Natural killer cell treated with Interleukin-12 subunit alpha and Interleukin-12 subunit beta and Interleukin-15 and Interleukin-18, amount 100 ng/mL, for 72 hours (primary cell): Measurements from ENCODE around the gene DNAI2. TPM values are rescaled to one million over a fixed set of nuclear protein-coding genes. Genes with fewer than 3 reads are reported as not detected.

Experiments used
- ATAC-seq, 2 donors: fragments of 150-1000 bp; cut with Tn5 transposase in 1 of 2; sonication (Bioruptor Pico), chemical (Tn5 transposase) in 1 of 2; 2 replicates each; pipeline ENCODE4 v1.10.0; 2021
- DNase-seq: peaks from one replicate; pipeline ENCODE4 v3.0.0; 2022; ENCODE audit warnings: low spot score
- H3K27ac Mint-ChIP-seq, 2 donors: 1 replicate in 1 of 2; 2 replicates in 1 of 2; pipeline ENCODE4 v1.8.0; 2022; ENCODE audit warnings: mixed read lengths in 2 of 2, mild to moderate bottlenecking in 1 of 2, moderate library complexity in 1 of 2
- H3K27me3 Mint-ChIP-seq, 2 donors: 1 replicate in 1 of 2; 2 replicates in 1 of 2; pipeline ENCODE4 v1.8.0; 2022; ENCODE audit warnings: mixed read lengths in 2 of 2
- H3K36me3 Mint-ChIP-seq: one replicate; pipeline ENCODE4 v1.8.0; 2022; ENCODE audit warnings: mixed read lengths
- H3K4me1 Mint-ChIP-seq, 2 donors: 1 replicate in 1 of 2; 2 replicates in 1 of 2; pipeline ENCODE4 v1.8.0; 2022; ENCODE audit warnings: low read depth in 2 of 2, mixed read lengths in 2 of 2, mild to moderate bottlenecking in 1 of 2
- H3K4me3 Mint-ChIP-seq: one replicate; pipeline ENCODE4 v1.8.0; 2022; ENCODE audit warnings: mixed read lengths
- H3K9me3 Mint-ChIP-seq: 2 replicates; pipeline ENCODE4 v1.8.0; 2022; ENCODE audit warnings: mixed read lengths
- total RNA-seq, 2 donors: library from RNA; stranded (reverse); gene quantifications; one replicate each; pipeline ENCODE4 v1.2.3, GENCODE V29; 2022

DNAI2 gene
- total RNA-seq, 2 donors from 2014 or later: not detected

DNA sequence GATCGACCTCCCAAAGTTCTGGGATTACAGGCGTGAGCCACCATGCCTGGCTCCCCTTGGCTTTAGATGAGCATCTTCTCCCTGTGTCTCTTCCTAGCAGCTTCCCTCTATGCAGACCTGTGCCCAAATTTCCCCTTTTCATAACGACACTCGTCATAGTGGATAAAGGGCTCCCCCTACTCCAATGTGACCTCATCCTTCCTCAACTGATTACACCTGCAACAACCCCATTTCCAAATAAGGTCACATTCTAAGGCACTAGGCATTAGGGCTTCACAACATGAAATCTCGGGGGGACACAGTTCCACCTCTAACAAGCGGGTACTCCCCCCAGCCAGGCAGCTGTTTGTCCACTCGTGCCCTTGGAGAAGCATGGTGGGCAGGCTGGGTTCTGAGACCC lies 62.3 kb downstream of the DNAI2 start:
- Mint-ChIP-seq H3K4me3 (no peak overlapping the region), H3K9me3 (no peaks in the 10 kb centered on the region), H3K36me3 (no peaks in the 10 kb centered on the region), H3K4me1 (no peaks in the 10 kb centered on the region), H3K27ac (no peak overlapping the region), H3K27me3 (no peaks in the 10 kb centered on the region)
- DNase-seq (no peak), ATAC-seq (no peak)

DNA sequence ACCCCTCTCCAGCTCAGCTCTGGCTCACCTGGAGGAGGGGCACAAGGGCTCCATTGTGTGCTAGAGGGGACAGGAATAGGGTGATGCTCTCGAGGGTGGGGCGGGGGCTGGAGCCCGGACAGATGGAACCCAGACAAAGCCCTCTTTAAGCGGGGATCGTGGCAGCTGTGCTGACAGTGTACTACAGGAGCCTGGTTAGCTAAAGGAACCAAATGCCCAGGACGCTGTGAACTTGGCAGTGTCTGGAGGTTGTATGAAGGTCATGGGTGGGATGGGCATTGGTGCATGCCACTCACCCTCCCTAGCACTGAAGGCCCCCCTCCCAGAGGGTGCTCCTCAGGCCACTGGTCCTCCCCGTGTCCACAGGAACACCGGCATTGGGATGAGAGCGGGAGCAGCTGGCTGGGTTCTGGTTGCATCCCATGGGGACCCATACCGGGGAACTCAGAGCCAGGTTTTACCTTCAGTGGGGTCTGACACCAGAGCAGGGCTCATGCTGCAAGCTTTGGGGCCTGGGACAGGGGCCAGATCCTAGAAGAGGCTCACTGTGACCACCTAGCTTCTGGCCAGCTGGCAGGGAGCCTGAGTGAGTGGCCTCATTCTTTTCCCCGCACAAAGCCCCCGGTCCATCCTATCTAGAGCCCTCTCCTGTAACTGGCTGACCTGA lies 63.9 kb downstream of the DNAI2 start:
- no peaks in the 10 kb centered on the region for H3K36me3 Mint-ChIP-seq
- no peak overlapping the region for H3K4me3 Mint-ChIP-seq
- no peak overlapping the region for H3K27ac Mint-ChIP-seq
- ATAC-seq: no peak
- H3K27me3 Mint-ChIP-seq: no peaks in the 10 kb centered on the region
- no peaks in the 10 kb centered on the region for H3K9me3 Mint-ChIP-seq
- DNase-seq: no peak
- no peaks in the 10 kb centered on the region for H3K4me1 Mint-ChIP-seq

DNA sequence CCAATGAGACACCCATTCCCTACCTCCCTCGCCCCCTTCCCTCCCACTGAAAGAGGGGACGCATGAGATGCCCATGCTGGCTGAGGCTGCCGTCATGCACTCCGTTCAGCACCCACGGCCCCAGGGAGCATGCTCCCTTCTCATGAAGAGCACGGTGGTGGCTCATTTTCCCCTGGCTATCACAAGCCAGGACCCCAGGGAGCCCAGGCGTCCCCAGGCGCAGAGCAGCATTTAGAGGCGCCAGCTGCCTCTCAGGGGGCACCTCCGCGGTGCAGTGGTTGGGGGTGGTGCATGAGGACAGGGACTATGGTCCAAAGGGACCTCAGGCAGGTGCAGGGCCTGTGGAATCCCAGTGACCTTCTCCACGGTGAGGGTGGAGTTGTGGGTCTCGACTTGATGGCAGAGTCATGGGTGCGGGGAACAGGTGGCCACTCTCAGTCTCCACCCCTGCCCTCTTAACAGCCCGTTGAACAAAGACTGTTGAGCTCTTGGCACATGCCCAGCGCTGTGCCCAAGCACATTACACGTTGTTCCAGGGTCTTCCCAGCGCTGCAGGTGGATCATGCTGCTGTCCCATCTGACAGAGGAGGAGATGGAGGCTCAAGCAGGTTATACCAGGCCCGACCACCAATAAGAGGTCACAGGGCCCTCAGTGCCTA lies 65.6 kb downstream of the DNAI2 start:
- H3K36me3 Mint-ChIP-seq: no peaks in the 10 kb centered on the region
- ATAC-seq (no peak), DNase-seq (no peak)
- no peak overlapping the region for H3K27ac Mint-ChIP-seq
- no peaks in the 10 kb centered on the region for H3K27me3 Mint-ChIP-seq
- H3K4me3 Mint-ChIP-seq: no peak overlapping the region
- H3K9me3 Mint-ChIP-seq: no peaks in the 10 kb centered on the region
- H3K4me1 Mint-ChIP-seq: no peaks in the 10 kb centered on the region

DNA sequence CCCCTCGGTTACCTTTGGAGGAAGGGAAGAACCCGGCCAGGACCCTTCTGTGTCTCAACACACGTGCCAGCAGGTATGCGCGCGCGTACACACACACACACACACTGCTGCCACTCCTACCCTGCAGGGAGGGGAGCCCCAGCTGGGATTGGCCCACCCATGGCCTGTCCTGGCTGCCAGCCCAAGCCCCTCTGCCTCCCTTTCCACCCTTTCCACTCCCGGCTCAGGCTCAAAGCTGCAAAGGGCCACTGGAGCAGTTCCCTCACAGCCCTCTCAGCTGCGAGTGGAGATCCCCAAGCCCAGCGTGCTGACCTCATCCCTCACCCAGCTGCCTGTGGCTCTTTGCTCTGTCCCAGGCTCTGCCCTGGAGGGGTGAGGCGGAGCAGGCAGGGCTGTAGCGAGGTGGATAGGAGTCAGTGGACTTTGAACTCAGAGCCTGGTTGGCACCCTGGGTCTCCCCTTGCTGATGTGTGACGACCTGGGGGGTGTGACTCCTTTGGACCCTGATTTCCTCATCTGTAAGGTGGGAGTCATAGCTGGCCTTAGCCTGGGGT lies 66.5 kb downstream of the DNAI2 start:
- Mint-ChIP-seq H3K36me3 (no peaks in the 10 kb centered on the region), H3K27ac (no peak overlapping the region), H3K4me1 (no peaks in the 10 kb centered on the region), H3K9me3 (no peaks in the 10 kb centered on the region), H3K4me3 (no peak overlapping the region), H3K27me3 (no peaks in the 10 kb centered on the region)
- DNase-seq: no peak
- ATAC-seq: no peak

DNA sequence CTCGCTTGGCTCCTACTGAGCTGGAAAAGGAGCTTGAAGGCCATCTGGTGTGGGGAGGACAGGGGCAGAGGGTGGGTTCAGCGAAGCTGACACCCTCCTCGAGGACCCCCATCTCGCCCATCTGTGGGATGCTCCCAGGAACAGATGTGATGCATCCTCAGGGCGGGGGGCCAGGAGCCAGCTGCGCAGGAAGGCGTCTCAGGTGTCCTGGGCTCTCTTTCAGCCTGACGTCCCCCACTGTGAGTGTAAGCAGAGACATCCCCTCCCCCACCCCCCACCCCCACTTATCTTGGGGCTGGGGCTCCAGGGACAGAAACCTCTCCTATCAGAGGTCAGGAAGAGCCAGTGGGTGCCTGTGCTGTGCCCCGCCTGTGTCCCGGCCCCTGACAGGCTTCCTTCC lies 68.2 kb downstream of the DNAI2 start:
- DNase-seq (no peak), ATAC-seq (no peak)
- no peaks in the 10 kb centered on the region for H3K36me3 Mint-ChIP-seq
- H3K27me3 Mint-ChIP-seq: no peaks in the 10 kb centered on the region
- no peak overlapping the region for H3K4me3 Mint-ChIP-seq
- H3K9me3 Mint-ChIP-seq: no peaks in the 10 kb centered on the region
- no peak overlapping the region for H3K27ac Mint-ChIP-seq
- H3K4me1 Mint-ChIP-seq: no peaks in the 10 kb centered on the region

DNA sequence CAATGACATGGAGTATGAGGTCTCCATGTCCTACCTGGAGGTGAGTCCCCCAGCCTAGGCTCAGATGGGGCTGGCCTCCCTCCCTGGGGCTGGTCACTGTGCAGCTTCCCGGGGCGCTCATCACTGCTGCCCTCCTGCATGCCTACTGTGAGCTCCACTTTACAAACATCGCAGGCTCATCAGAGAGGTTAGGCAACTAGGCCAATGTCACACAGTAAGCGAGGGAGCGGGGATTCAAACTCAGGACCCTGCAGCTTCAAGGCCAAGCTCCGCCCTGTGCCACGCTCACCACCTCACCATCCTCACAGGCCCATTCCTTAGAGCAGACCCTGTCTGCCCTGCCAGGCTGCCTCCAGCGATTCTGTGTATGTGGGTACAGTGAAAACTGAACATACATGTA lies 69.1 kb downstream of the DNAI2 start:
- H3K27ac Mint-ChIP-seq: no peak overlapping the region
- no peaks in the 10 kb centered on the region for H3K36me3 Mint-ChIP-seq
- no peak for DNase-seq
- H3K27me3 Mint-ChIP-seq: peaks cover 2 to 3% of the 10 kb centered on the region in 2 donors
- H3K9me3 Mint-ChIP-seq: no peaks in the 10 kb centered on the region
- no peak for ATAC-seq
- no peaks in the 10 kb centered on the region for H3K4me1 Mint-ChIP-seq
- no peak overlapping the region for H3K4me3 Mint-ChIP-seq

DNA sequence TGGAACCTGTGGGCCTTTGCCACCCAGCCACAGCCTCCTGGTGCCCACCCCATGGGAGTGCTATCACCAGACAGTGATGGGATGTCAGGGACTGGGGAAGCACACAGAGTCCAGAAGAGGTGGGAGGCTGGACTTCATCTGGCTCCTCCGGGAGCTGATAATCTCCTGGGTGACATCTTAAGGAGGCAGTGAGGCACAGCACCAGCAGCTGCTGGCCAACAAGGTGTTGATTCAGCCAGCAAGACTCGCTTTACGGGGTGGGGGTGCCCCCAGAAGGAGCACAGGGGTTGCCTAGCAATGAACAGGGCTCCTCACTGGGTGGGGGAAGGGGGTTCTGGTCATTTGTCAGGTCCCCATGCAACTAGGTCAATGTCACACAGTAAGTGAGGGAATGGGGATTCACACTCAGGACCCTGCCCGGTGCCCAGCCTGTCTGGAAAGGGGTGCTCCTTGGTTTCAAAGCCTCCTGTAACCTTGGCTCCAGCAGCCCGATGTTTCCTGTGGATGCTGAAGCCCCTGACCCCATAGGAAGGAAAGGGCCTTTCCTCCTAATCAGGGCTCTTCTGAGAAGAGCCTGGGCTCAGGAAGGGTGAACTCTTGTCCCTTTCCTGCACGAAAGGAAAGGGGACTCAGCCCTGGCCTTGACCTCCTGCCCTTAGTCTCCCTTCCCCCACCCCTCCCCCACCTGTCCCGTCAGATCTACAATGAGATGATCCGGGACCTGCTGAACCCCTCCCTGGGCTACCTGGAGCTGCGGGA lies 69.7 kb downstream of the DNAI2 start:
- H3K9me3 Mint-ChIP-seq: no peaks in the 10 kb centered on the region

DNA sequence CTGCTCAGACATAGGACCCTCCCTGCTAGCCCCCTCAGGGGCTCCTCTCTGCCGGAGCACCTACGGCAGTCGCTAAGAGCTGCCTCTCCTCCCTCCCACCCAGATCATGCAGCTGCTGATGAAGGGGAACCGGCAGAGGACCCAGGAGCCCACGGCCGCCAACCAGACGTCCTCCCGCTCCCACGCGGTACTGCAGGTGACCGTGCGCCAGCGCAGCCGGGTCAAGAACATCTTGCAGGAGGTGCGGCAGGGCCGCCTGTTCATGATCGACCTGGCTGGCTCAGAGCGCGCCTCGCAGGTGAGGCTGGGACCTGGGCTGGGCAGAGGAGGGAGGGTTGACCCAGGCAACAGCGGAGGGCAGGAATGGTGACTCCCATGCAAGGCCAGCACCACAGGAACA lies 70.6 kb downstream of the DNAI2 start:
- DNase-seq: no peak
- no peak overlapping the region for H3K4me3 Mint-ChIP-seq
- no peaks in the 10 kb centered on the region for H3K9me3 Mint-ChIP-seq
- H3K27ac Mint-ChIP-seq: no peak overlapping the region
- no peak for ATAC-seq
- H3K4me1 Mint-ChIP-seq: no peaks in the 10 kb centered on the region
- no peaks in the 10 kb centered on the region for H3K36me3 Mint-ChIP-seq
- H3K27me3 Mint-ChIP-seq: peaks cover 7 to 9% of the 10 kb centered on the region in 2 donors

More for the DNA sequence above, 69.7 kb downstream of the DNAI2 start:
- Mint-ChIP-seq H3K27ac (no peak overlapping the region), H3K4me1 (no peaks in the 10 kb centered on the region), H3K4me3 (no peak overlapping the region), H3K27me3 (peaks cover 6 to 7% of the 10 kb centered on the region in 2 donors), H3K36me3 (no peaks in the 10 kb centered on the region)
- ATAC-seq (no peak), DNase-seq (no peak)

DNA sequence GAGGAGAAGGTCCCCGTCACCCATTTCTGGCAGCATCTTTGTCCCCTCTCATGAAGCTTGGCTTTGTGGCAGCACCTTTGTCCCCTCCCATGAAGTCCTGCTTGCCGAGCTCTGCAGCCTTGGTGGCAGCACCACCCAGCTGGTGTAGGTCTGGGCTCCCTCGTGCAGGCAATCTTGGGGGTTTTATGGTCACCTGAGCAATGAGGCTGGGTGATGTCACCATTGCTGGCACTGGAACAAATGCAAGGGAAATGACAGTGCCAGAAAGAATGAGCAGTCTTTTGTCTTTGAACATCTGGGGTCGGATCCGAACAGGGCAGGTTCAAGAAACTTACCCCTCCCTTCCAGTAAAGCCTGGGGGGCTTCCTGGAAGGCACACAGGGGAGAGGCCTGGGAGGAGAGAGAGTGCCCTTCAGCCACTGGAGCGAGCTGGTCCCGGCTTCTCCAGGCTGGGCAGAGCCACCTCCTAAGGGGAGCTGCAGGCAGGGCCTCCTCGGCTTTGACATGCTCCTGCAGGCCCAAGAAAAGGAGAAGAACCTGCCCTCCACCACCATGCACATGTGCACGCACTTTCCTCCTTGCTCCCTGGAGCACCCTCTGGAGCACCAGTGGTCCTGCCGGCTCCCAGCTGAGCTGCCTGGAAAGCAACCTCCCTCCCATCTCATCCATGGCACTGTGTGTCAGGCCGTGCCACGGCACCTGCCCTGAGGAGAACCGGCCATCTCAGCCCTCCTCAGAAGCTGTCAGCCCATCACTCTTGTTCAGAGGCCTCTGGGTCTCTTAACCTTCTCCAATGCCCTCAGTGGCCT lies 71.6 kb downstream of the DNAI2 start:
- Mint-ChIP-seq H3K27ac (peak overlapping the region in 1 of 2 donors; percentile 50), H3K9me3 (no peaks in the 10 kb centered on the region)

DNA sequence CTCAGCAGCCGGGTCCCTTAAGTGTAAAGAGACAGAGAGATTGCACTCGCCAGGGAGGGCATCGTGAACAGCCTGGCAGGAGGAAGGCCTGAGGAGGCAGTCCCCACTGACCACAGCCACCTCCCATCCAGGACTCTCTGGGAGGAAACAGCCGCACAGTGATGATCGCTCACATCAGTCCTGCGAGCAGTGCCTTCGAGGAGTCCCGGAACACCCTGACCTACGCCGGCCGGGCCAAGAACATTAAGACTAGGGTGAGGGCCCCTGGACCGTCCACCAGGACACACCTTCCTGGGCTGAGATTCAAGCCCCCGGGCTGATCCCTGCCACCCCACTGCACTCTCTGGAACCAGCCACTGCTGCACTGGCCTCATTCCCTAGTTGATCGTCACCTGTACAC lies 73.6 kb downstream of the DNAI2 start:
- no peaks in the 10 kb centered on the region for H3K36me3 Mint-ChIP-seq
- no peaks in the 10 kb centered on the region for H3K4me1 Mint-ChIP-seq
- H3K27ac Mint-ChIP-seq: no peak overlapping the region
- H3K27me3 Mint-ChIP-seq: peaks cover 9 to 12% of the 10 kb centered on the region in 2 donors
- DNase-seq: no peak
- no peaks in the 10 kb centered on the region for H3K9me3 Mint-ChIP-seq
- no peak overlapping the region for H3K4me3 Mint-ChIP-seq
- ATAC-seq: no peak

More for the DNA sequence above, 71.6 kb downstream of the DNAI2 start:
- no peak for DNase-seq
- H3K4me3 Mint-ChIP-seq: no peak overlapping the region
- H3K36me3 Mint-ChIP-seq: no peaks in the 10 kb centered on the region
- H3K4me1 Mint-ChIP-seq: no peaks in the 10 kb centered on the region
- H3K27me3 Mint-ChIP-seq: peaks cover 9 to 12% of the 10 kb centered on the region in 2 donors
- ATAC-seq: no peak

DNA sequence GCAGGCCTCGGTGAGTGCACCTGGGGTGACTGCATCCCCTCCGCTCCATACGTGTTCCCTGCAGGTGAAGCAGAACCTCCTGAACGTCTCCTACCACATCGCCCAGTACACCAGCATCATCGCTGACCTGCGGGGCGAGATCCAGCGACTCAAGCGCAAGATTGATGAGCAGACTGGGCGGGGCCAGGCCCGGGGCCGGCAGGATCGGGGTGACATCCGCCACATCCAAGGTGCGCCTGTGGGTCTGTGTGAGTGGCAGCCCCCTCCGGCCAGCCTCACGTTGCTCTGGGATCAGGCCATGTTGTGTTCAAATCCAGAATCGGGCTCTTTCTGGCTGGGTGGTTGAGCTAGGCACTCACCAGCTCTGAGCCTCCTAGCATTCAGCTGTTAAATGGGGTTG lies 75.1 kb downstream of the DNAI2 start:
- H3K27ac Mint-ChIP-seq: no peak overlapping the region
- DNase-seq (no peak), ATAC-seq (no peak)
- H3K4me1 Mint-ChIP-seq: peaks cover 0 to 3% of the 10 kb centered on the region in 2 donors
- no peak overlapping the region for H3K4me3 Mint-ChIP-seq
- no peaks in the 10 kb centered on the region for H3K36me3 Mint-ChIP-seq
- no peaks in the 10 kb centered on the region for H3K9me3 Mint-ChIP-seq
- peaks cover 9 to 21% of the 10 kb centered on the region in 2 donors for H3K27me3 Mint-ChIP-seq

DNA sequence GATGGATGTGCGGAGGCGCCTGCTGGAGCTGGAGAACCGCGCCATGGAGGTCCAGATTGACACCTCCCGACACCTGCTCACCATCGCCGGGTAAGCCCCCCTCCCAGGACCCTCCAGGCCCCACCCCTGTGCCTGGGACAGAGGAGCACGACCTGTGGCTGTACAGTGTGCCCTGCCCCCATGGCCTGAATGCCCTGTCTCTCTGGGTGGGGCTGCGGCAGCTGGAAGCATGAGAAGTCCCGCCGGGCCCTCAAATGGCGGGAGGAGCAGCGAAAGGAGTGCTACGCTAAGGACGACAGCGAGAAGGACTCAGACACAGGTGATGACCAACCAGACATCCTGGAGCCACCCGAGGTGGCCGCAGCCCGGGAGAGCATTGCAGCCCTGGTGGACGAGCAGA lies 76.5 kb downstream of the DNAI2 start:
- peaks cover 9 to 26% of the 10 kb centered on the region in 2 donors for H3K27me3 Mint-ChIP-seq

DNA sequence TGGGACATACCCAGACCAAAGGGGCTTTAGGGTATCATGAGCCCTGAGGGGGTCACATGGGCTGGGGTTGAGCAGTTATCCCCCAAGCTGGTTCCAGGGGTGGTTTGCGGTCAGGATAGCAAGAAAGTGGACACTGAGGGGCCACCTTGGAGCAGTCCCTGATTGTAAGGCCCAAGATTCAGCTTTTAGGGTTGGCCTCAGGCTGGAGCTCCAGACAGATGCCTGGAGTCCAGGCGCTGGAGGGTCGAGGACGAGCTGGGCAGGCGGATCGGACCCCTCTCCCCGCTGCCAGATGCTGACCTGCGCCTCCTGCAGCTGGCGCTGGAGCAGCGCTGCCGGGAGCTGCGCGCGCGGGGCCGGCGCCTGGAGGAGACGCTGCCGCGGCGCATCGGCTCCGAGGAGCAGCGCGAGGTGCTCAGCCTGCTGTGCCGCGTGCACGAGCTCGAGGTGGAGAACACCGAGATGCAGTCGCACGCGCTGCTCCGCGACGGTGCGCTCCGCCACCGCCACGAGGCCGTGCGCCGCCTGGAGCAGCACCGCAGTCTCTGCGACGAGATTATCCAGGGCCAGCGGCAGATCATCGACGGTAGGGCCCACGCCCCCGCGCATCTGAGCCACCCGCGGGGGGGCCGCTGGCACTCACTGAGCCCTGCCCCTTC lies 77.6 kb downstream of the DNAI2 start:
- H3K27ac Mint-ChIP-seq: no peak overlapping the region
- H3K27me3 Mint-ChIP-seq: peaks cover 9 to 26% of the 10 kb centered on the region in 2 donors
- DNase-seq (no peak), ATAC-seq (no peak)
- H3K36me3 Mint-ChIP-seq: no peaks in the 10 kb centered on the region
- peaks cover 0 to 3% of the 10 kb centered on the region in 2 donors for H3K4me1 Mint-ChIP-seq
- no peaks in the 10 kb centered on the region for H3K9me3 Mint-ChIP-seq
- H3K4me3 Mint-ChIP-seq: no peak overlapping the region

More for the DNA sequence above, 76.5 kb downstream of the DNAI2 start:
- no peak for DNase-seq
- no peak overlapping the region for H3K27ac Mint-ChIP-seq
- no peaks in the 10 kb centered on the region for H3K9me3 Mint-ChIP-seq
- no peaks in the 10 kb centered on the region for H3K36me3 Mint-ChIP-seq
- no peak overlapping the region for H3K4me3 Mint-ChIP-seq
- no peak for ATAC-seq
- peaks cover 0 to 3% of the 10 kb centered on the region in 2 donors for H3K4me1 Mint-ChIP-seq
